ENCODE data around the gene STBD1. TPM values are rescaled to one million over a fixed set of nuclear protein-coding genes. Genes with fewer than 3 reads are reported as not detected.
A peak's percentile ranks its signal among the peaks of the same experiment; 100 is the strongest.

STBD1 gene
- total and polyA plus RNA-seq, 9 of the 15 experiments (the other 6 are each of a cell fraction or from before 2014, with no cell fraction given) = 0.08 to 0.64 (median 0.27) TPM; not detected in 2

- TF ChIP-seq CLOCK (CRISPR knock-in tag; IDR thresholded peaks at IDR 0.05; ENCODE audit: borderline replicate concordance) = no peak
- peak; percentile 92 for TF ChIP-seq MAFF (IDR thresholded peaks at IDR 0.05; ENCODE audit: low read length)
- TF ChIP-seq GABPB2 (CRISPR knock-in tag; conservative IDR thresholded peaks at IDR 0.05) = no peak
- no peak for TF ChIP-seq ARID1B (IDR thresholded peaks at IDR 0.05)
- no peak for TF ChIP-seq ZNF79 (CRISPR knock-in tag; IDR thresholded peaks at IDR 0.05; ENCODE audit: low read depth)
- no peak for TF ChIP-seq PRDM10 (IDR thresholded peaks at IDR 0.05; ENCODE audit: partially characterized antibody)
- no peak for TF ChIP-seq MTA3 (IDR thresholded peaks at IDR 0.05; ENCODE audit: borderline replicate concordance)
- TF ChIP-seq PYGO2 (tag; IDR thresholded peaks at IDR 0.05) = no peak
- peak; percentile 92 for TF ChIP-seq MAFK (IDR thresholded peaks at IDR 0.05; ENCODE audit: low read length)
- TF ChIP-seq SIX5 (IDR thresholded peaks at IDR 0.05; ENCODE audit: borderline replicate concordance in 1 of 2, insufficient read depth in 1 of 2, low read depth in 1 of 2, low read length in 2 of 2) = no peak
- TF ChIP-seq ZC3H8 (IDR thresholded peaks at IDR 0.05) = no peak
- TF ChIP-seq ZC3H11A (IDR thresholded peaks at IDR 0.05; ENCODE audit: low read depth, low read length) = no peak
- peak; percentile 92 for TF ChIP-seq C11orf30 (IDR thresholded peaks at IDR 0.05; ENCODE audit: low read depth)
- no peak for TF ChIP-seq ELK3 (CRISPR knock-in tag; IDR thresholded peaks at IDR 0.05)
- no peak for TF ChIP-seq ZNF512 (tag; IDR thresholded peaks at IDR 0.05)
- no peak for TF ChIP-seq KAT2B (IDR thresholded peaks at IDR 0.05; ENCODE audit: low read depth, low read length)
- TF ChIP-seq KLF10 (CRISPR knock-in tag; IDR thresholded peaks at IDR 0.05) = no peak
- no peak for TF ChIP-seq ILF3 (IDR thresholded peaks at IDR 0.05; ENCODE audit: borderline replicate concordance)
- TF ChIP-seq XRCC3 (IDR thresholded peaks at IDR 0.05) = no peak
Observed at GRCh38 chr4:76271248-76271647, 35.3 kb upstream of the STBD1 start (continued).
